GM12892 (cell line): ENCODE measurements around the gene PLEKHM3.

ENCODE experiments used
- DNase-seq: peaks from one replicate; pipeline ENCODE4 v3.0.0; 2011; ENCODE audit not compliant: insufficient read length
- FAIRE-seq: peaks from 2 replicates; lab custom pipeline; 2011; peaks lifted over from hg19 to GRCh38; lab: Jason Lieb, UNC
- POLR2A ChIP-seq: IDR thresholded peaks from 2 replicates; pipeline ENCODE4 v1.6.1; 2011; ENCODE audit warnings: low read depth, low read length, control low read depth
- POLR2AphosphoS5 ChIP-seq: IDR thresholded peaks from 2 replicates; pipeline ENCODE4 v1.6.1; 2011; ENCODE audit warnings: low read depth, low read length, control low read depth
- TAF1 ChIP-seq: IDR thresholded peaks from 2 replicates; pipeline ENCODE4 v1.6.1; 2011; ENCODE audit warnings: low read depth, mild to moderate bottlenecking, control low read depth, low read length, borderline replicate concordance

PLEKHM3 gene

DNA sequence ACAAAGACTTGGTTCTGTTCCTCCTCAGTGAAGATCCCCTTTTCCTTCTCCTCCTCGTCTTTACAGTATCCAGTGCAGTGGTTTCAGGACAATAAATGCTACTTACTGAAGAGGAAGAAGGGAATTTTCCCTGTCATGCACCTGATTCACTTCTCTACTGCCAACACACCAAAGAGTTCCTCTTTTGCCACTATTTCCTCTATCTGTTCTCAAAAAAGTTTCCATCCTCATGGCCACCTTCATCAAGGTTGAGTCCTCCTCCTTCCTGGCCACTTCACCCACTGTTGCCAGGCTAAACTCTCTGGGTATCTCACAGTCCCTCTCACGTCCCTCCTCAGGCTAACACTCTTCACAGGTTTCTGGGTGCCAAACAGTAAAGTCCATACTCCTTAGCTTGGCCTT lies 41.7 kb downstream of the PLEKHM3 start:
- peak; percentile 14 for DNase-seq
- TF ChIP-seq POLR2AphosphoS5 (no peak), POLR2A (no peak), TAF1 (no peak)
- peak; percentile 87 for FAIRE-seq

DNA sequence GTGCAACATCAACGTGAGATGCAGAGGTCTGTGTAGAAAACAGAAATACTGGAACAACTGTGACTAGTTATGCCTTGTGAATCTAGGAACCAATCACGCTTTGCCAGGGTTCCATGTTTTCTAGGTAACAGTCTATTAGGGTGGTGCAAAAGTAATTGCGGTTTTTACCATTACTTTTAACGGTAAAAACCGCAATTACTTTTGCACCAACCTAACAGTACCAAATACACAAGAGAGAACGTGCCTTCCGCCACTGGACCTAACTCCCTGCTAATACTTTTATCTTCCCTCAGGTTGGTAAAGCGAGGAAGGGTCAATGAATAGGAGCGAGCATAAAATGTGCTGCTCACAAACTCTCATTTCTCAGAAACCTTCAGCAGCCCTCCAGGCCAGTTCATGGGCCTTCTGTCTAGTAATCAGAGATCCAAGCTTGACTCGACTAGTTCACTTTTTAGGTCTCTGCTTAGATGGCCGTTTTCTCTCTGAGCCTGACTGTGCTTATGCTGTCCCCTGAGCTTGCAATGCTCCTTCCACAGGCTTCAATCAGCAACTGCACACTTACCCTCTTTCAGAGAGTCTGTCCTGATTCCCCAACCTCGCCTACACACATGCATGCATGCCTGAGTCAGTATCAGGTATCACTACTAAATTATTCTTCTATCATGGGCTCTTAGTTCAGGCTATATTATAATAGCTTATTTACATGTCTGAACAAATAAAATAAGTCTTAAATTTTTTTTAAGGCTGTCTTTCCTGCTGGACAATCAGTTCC lies 47.0 kb downstream of the PLEKHM3 start:
- DNase-seq, result no peak
- FAIRE-seq, result no peak
- TF ChIP-seq POLR2A (no peak), TAF1 (no peak), POLR2AphosphoS5 (no peak)

DNA sequence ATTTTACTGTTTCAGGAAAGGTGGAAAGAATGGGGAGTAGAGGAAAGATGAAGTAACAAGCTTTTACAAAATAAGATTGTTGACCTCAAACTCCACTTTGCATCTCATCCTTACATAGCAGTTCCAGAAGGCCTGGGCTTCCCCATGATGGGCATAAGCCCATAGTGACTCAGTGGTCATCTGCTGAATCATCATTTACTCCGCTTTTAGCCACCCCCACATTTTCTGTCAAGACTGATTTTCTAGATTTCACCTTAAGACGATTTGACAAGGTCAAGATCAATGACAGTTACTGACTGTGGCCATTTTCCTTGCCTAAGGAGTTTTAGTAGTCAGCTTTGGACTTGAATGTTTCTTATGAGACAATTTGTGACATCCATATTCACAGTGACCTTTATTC lies 49.4 kb downstream of the PLEKHM3 start:
- FAIRE-seq (no peak), DNase-seq (no peak)
- TF ChIP-seq TAF1 (no peak), POLR2AphosphoS5 (no peak), POLR2A (no peak)

DNA sequence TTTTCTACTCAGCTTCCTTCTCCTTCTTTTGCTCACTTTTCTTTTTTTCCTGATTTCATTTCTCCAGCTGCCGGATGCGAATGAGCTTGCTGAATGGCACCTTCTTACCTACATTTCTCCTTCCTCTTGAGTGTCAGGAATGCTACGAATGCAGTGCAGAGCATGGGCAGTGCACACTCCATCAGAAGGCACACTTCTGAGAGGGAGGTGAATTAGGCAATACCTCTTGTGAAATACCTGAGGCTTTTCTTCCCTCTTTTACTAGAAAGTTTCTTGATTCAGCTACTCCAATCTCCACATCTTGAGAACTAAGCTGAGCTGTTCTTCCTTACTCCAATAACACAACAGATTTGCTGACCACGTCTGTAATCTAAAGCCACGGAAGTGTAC lies 51.1 kb downstream of the PLEKHM3 start:
- no peak for TF ChIP-seq TAF1
- TF ChIP-seq POLR2AphosphoS5, result no peak
- TF ChIP-seq POLR2A, result no peak
- FAIRE-seq (no peak), DNase-seq (no peak)

DNA sequence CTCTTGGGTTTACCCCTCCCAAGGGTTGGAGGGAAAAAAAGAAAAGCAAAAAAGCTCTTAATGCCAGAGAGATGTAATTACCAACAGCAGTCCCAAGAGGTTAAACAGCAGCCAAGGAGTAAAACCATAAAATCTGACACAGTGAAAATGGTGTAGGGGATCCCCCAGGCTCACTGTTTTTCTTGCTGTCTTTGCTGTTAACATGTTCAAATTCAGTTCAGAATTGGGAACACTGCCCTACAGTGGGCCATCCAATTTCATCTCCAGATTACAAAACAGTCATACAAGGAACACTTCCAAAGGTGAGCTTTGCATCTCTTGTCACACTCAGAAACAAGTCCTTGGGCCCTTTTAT lies 54.5 kb downstream of the PLEKHM3 start:
- FAIRE-seq (no peak), DNase-seq (no peak)
- TF ChIP-seq TAF1 (no peak), POLR2AphosphoS5 (no peak), POLR2A (no peak)

DNA sequence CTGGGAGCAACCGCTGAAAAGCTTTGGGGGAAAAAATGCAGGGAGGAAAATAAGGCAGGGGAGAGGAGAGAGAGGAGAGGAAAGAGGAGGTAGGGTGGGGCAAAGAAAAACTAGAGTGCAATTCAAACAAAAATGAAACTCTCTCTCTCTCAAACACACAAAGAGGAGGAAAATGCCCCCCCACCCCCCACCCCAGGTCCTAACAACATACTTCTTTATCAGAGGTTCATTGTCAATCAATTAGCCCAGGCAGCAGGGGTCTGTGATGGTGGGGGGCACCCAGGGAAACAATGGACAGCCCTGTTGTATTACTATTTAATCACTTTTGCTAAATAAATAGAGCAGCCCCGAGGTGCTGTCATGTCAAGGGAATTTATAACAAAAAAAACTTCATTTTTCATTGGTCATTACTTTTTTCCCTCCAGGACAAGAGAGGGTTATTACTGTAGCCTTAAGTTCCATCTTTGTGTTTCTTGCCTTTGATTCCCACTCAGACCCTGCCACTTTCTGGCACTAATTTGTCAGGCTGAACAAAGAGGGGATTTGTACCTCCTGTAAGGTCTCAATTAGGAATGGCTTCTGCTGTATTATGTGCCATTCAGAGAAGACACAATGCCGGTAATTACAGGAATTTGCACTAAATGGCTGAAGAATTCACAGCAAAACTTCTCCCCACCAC lies 55.0 kb downstream of the PLEKHM3 start:
- DNase-seq (no peak), FAIRE-seq (no peak)
- TF ChIP-seq POLR2AphosphoS5, result no peak
- no peak for TF ChIP-seq TAF1
- no peak for TF ChIP-seq POLR2A

DNA sequence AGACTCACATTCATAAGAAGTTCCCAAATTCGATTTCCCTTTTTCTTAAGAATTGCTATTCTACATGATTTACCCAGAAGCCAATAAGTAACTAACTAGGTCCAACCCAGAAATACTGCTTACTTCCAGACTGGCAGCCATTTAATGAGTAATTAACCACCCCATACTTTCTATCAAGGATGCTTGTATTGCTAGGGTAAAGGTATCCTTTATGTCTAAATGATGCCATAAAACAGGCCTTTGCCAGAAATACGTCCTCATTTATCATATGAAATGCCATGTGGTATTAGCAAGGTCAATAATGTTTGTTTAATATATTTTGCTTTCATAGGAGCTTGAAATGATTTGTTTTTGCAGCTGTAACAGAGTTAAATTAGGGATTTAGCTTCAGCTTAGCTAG lies 56.1 kb downstream of the PLEKHM3 start:
- FAIRE-seq, result no peak
- DNase-seq, result no peak
- TF ChIP-seq TAF1 (no peak), POLR2A (no peak), POLR2AphosphoS5 (no peak)

DNA sequence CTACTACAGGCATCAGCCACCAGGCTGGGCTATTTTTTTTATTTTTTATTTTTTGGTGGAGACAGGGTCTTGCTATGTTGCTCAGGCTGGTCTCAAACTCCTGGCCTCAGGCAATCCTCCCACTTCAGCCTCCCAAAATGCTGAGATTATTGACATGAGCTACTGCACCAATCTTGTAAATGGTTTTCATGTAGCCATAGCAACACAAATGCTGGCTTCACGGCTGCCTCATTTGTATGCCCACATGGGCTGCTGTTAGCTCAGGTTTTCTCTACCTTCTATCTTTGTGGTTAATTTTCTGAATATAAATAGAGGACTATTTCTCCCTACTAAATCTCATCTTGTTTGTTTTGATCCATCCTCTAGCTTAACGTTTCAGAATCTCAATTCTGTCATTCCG lies 58.2 kb downstream of the PLEKHM3 start:
- TF ChIP-seq POLR2AphosphoS5, result no peak
- no peak for TF ChIP-seq POLR2A
- no peak for TF ChIP-seq TAF1
- DNase-seq (no peak), FAIRE-seq (no peak)

DNA sequence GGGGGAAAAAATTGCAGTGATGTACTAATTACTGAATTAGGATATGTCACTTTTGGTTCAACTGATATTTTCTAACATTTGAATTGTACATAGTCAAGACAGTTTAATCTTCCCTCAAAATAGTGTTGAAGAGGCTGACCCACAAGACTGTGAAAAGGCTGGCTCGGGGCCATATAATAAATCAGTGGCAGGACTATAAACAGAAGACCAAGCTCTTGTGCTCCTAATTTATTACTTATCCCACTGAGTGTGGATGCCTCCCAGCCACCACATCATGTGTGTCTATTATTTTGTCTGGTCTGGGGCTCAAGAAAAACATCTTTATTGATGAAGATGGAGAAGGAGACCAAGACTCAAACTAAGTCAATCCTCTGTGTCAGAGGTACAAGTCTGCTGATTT lies 64.4 kb downstream of the PLEKHM3 start:
- DNase-seq, result no peak
- no peak for FAIRE-seq
- TF ChIP-seq TAF1 (no peak), POLR2AphosphoS5 (no peak), POLR2A (no peak)

DNA sequence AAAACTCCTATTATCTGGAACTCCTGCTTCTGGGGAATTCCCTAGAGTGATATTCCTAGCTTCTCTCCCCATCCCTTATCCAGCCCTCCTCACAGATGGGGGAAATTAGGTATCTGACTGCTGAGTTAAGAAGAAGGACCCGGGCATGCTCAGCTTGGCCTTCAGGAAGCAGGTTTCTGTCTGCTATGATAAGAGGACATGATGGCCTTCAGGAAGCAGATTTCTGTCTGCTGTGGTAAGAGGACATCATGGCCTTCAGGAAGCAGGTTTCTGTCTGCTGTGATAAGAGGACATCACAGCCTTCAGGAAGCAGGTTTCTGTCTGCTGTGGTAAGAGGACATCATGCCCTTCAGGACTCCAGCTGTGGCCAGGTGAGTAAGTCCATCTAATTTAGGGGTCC lies 65.2 kb downstream of the PLEKHM3 start:
- DNase-seq (no peak), FAIRE-seq (no peak)
- TF ChIP-seq POLR2AphosphoS5 (no peak), POLR2A (no peak), TAF1 (no peak)

DNA sequence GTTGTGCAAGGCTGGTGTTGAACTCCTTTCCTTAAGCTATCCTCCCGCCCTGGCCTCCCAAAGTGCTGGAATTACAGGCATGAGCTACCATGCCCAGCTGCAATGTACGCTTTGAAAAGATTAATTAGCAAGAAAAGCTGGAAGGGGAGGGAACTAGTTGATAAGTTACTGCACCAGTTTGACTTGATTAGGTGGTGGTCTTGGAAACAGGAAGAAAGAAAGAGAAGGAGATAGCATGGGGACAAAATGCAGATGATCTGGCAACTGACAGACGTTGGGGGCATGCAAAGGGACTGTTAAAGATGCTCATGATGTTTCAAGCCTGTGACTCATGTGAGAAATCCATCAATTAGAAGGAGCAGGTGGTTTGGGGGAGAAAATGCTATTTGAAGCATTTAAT lies 68.6 kb downstream of the PLEKHM3 start:
- TF ChIP-seq POLR2AphosphoS5, result no peak
- DNase-seq (no peak), FAIRE-seq (no peak)

DNA sequence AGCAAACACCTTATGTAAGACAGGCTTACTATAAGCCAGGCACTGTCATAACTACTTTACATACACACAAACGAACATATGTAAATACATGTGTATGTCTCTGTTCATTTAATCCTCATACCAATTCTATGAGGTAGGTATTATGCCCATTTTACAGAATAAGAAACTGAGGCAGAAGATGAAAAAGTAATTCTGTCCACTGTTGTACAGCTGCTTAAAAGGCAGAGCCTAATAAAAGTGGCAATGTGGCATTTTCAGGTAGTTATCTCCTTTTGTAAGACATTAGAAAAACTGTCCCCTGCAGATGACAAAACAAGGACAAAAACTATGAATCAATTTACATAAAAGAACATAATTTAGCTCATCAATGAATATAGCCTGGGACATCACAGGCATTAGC lies 69.9 kb downstream of the PLEKHM3 start:
- TF ChIP-seq POLR2AphosphoS5 (no peak), POLR2A (no peak), TAF1 (no peak)
- no peak for FAIRE-seq
- no peak for DNase-seq
